CD14-positive monocyte (primary cell): ENCODE data around the gene MCTS1. TPM values are rescaled to one million over a fixed set of nuclear protein-coding genes. Genes with fewer than 3 reads are reported as not detected.

Source experiments
- DNase-seq, 3 donors: peaks; one replicate each; pipeline ENCODE4 v3.0.0-alpha.2; 2011 to 2022
- H2AFZ ChIP-seq: 2 replicates; pipeline ENCODE4 v1.6.0; 2012; ENCODE audit warnings: mild to moderate bottlenecking, low read depth, low read length, inconsistent platforms; ENCODE audit not compliant: insufficient read depth, poor library complexity, severe bottlenecking
- H3K27ac ChIP-seq, 2 donors: 1 replicate in 1 of 2; 2 replicates in 1 of 2; pipeline ENCODE4 v1.5.1; 2012 to 2013; ENCODE audit warnings: low read length in 2 of 2, control low read depth in 1 of 2, inconsistent platforms in 1 of 2, low read depth in 1 of 2, mild to moderate bottlenecking in 1 of 2
- H3K27me3 ChIP-seq, 2 donors: one replicate each; pipeline versions ENCODE4 v1.6.0 to v1.6.1; 2011 to 2013; ENCODE audit warnings: low read length in 2 of 2; ENCODE audit not compliant: control insufficient read depth in 2 of 2, insufficient read depth in 2 of 2
- H3K36me3 ChIP-seq, 2 donors: replicated peaks in 1 of 2; 1 replicate in 1 of 2; 2 replicates in 1 of 2; pipeline versions ENCODE4 v1.5.1 to v1.6.1; 2012 to 2013; ENCODE audit warnings: low read length in 2 of 2, control low read depth in 1 of 2, inconsistent platforms in 1 of 2, mild to moderate bottlenecking in 1 of 2; ENCODE audit not compliant: insufficient read depth in 2 of 2, control insufficient read depth in 1 of 2
- H3K4me1 ChIP-seq, 2 donors: 1 replicate in 1 of 2; 2 replicates in 1 of 2; pipeline versions ENCODE4 v1.5.1 to v1.6.1; 2012 to 2013; ENCODE audit warnings: low read length in 2 of 2, control low read depth in 1 of 2, inconsistent platforms in 1 of 2, mild to moderate bottlenecking in 1 of 2, moderate library complexity in 1 of 2; ENCODE audit not compliant: insufficient read depth in 2 of 2, control insufficient read depth in 1 of 2
- H3K4me2 ChIP-seq: replicated peaks from 2 replicates; pipeline ENCODE3; 2012; ENCODE audit warnings: low read length, moderate library complexity, mild to moderate bottlenecking; ENCODE audit not compliant: poor library complexity, severe bottlenecking; ENCODE audit errors: extremely low read depth
- H3K4me3 ChIP-seq, 3 experiments: fragments of 200-600 bp in 1 of 3; sonication (generic) in 1 of 3; replicated peaks in 1 of 3; 1 replicate in 2 of 3; 2 replicates in 1 of 3; pipeline ENCODE4 v1.5.1; 2011 to 2013; ENCODE audit warnings: low read length in 3 of 3, mild to moderate bottlenecking in 3 of 3, control low read depth in 2 of 3, low read depth in 2 of 3, inconsistent platforms in 1 of 3, moderate library complexity in 1 of 3
- H3K79me2 ChIP-seq: 2 replicates; pipeline ENCODE4 v1.6.0; 2012; ENCODE audit warnings: mild to moderate bottlenecking, control low read depth, inconsistent platforms, low read length, moderate library complexity; ENCODE audit not compliant: insufficient read depth
- H3K9ac ChIP-seq: 2 replicates; pipeline ENCODE4 v1.6.0; 2017; ENCODE audit warnings: low read length, mild to moderate bottlenecking; ENCODE audit not compliant: insufficient read depth, poor library complexity, severe bottlenecking
- H3K9me3 ChIP-seq, 2 donors: replicated peaks in 1 of 2; 1 replicate in 1 of 2; 2 replicates in 1 of 2; pipeline versions ENCODE4 v1.5.1 to v1.6.1; 2012 to 2013; ENCODE audit warnings: low read length in 2 of 2, control low read depth in 1 of 2; ENCODE audit not compliant: control insufficient read depth in 1 of 2, insufficient read depth in 1 of 2
- H4K20me1 ChIP-seq: 2 replicates; pipeline ENCODE4 v1.6.0; 2012; ENCODE audit warnings: mild to moderate bottlenecking, low read length, control low read depth, moderate library complexity; ENCODE audit not compliant: insufficient read depth
- H3K27ac Mint-ChIP-seq, 7 donors: one replicate each; pipeline ENCODE4 v1.8.0; 2020; ENCODE audit warnings: mild to moderate bottlenecking in 7 of 7, mixed read lengths in 7 of 7, moderate library complexity in 6 of 7, inconsistent platforms in 2 of 7
- H3K27me3 Mint-ChIP-seq, 3 donors: one replicate each; pipeline ENCODE4 v1.8.0; 2021 to 2022; ENCODE audit warnings: low read depth in 3 of 3, mild to moderate bottlenecking in 3 of 3, mixed read lengths in 3 of 3, moderate library complexity in 3 of 3, inconsistent platforms in 1 of 3
- H3K36me3 Mint-ChIP-seq, 2 donors: one replicate each; pipeline ENCODE4 v1.8.0; 2020; ENCODE audit warnings: mixed read lengths in 2 of 2, inconsistent platforms in 1 of 2, mild to moderate bottlenecking in 1 of 2
- H3K4me1 Mint-ChIP-seq: one replicate; pipeline ENCODE4 v1.8.0; 2020; ENCODE audit warnings: mild to moderate bottlenecking, mixed read lengths
- H3K4me3 Mint-ChIP-seq, 2 donors: one replicate each; pipeline ENCODE4 v1.8.0; 2020; ENCODE audit warnings: mild to moderate bottlenecking in 2 of 2, mixed read lengths in 2 of 2, moderate library complexity in 1 of 2
- H3K9me3 Mint-ChIP-seq, 7 donors: one replicate each; pipeline ENCODE4 v1.8.0; 2020 to 2022; ENCODE audit warnings: mixed read lengths in 7 of 7, mild to moderate bottlenecking in 6 of 7, moderate library complexity in 6 of 7, inconsistent platforms in 2 of 7
- CTCF ChIP-seq: fragments of 200-600 bp; IDR thresholded peaks from one replicate; pipeline ENCODE4 v1.8.0; 2022; ENCODE audit warnings: antibody characterized with exemption, mild to moderate bottlenecking
- WGBS: methylation state at CpG from one replicate; pipeline ENCODE4 v1.1.5; 2013; ENCODE audit warnings: missing lambda C conversion rate; ENCODE audit not compliant: insufficient coverage; 5-methylcytosine and 5-hydroxymethylcytosine counted together
- intact Hi-C, 2 donors: fragments of 100-400 bp; cut with micrococcal nuclease; formaldehyde crosslinking; loops; one replicate each; pipeline versions ENCODE4 v1.15.0 to v1.15.1; 2023
- polyA plus RNA-seq, 3 donors: library from polyadenylated mRNA; depleted of rRNA in 1 of 3; unstranded in 2 of 3; stranded (reverse) in 1 of 3; fragments of 300-500 nt in 2 of 3; fragments of >200 nt in 1 of 3; fragmentation: Illumina TruSeq in 2 of 3; gene quantifications; 1 replicate in 2 of 3; 2 replicates in 1 of 3; pipeline ENCODE4 v1.2.3, GENCODE V29; 2012 to 2021

The MCTS1 gene
- polyA plus RNA-seq, 3 donors: 25.0 to 85.1 (median 74.6) TPM

- peaks cover 0 to 8% (median 0%) of the 10 kb centered on the region in 3 donors for H3K27me3 Mint-ChIP-seq
These were observed 28.4 kb upstream of the MCTS1 start for GRCh38 chrX:120575379-120576114.

GRCh38 chrX:120585702-120586101 is 18.2 kb upstream of the MCTS1 start:
- intact Hi-C loops: no loop called here
- TF ChIP-seq CTCF: no peak
- Histone ChIP-seq H3K9ac (no peak overlapping the region), H4K20me1 (no peaks in the 10 kb centered on the region), H2AFZ (no peak overlapping the region), H3K4me1 (no peaks in the 10 kb centered on the region), H3K36me3 (no peaks in the 10 kb centered on the region), H3K27me3 (no peaks in the 10 kb centered on the region), H3K27ac (no peak overlapping the region), H3K4me2 (no peak overlapping the region), H3K4me3 (no peak overlapping the region), H3K79me2 (no peaks in the 10 kb centered on the region), H3K9me3 (no peaks in the 10 kb centered on the region)
- H3K27ac Mint-ChIP-seq: no peak overlapping the region
- no peak for DNase-seq
- peaks cover 3% of the 10 kb centered on the region for H3K4me1 Mint-ChIP-seq
- H3K9me3 Mint-ChIP-seq: peaks cover 0 to 4% (median under 1%) of the 10 kb centered on the region in 7 donors
- WGBS: no CpG with 5 or more reads among the region's 2 CpGs
- peaks cover 0 to 8% (median 2%) of the 10 kb centered on the region in 3 donors for H3K27me3 Mint-ChIP-seq
- H3K4me3 Mint-ChIP-seq: no peak overlapping the region
- no peaks in the 10 kb centered on the region for H3K36me3 Mint-ChIP-seq

More at GRCh38 chrX:120575379-120576114, 28.4 kb upstream of the MCTS1 start:
- no peaks in the 10 kb centered on the region for H3K79me2 ChIP-seq
- no peak overlapping the region for H3K4me3 ChIP-seq
- H3K27me3 ChIP-seq: no peaks in the 10 kb centered on the region
- H4K20me1 ChIP-seq: no peaks in the 10 kb centered on the region
- peaks cover 7 to 8% of the 10 kb centered on the region in 2 donors for H3K4me1 ChIP-seq
- no peaks in the 10 kb centered on the region for H3K36me3 ChIP-seq
- H3K27ac ChIP-seq: no peak overlapping the region
- Mint-ChIP-seq H3K27ac (no peak overlapping the region), H3K9me3 (peaks cover 0 to 10% (median 0%) of the 10 kb centered on the region in 7 donors), H3K4me1 (peaks cover 17% of the 10 kb centered on the region), H3K4me3 (no peak overlapping the region), H3K36me3 (no peaks in the 10 kb centered on the region)
- DNase-seq: no peak
- no peak overlapping the region for H2AFZ ChIP-seq
- TF ChIP-seq CTCF: no peak
- no peak overlapping the region for H3K4me2 ChIP-seq
- intact Hi-C loops: no loop called here
- H3K9ac ChIP-seq: no peak overlapping the region
- 94% methylated on average over 12 of the region's 18 CpGs for WGBS
- no peaks in the 10 kb centered on the region for H3K9me3 ChIP-seq
